ENCODE results near the gene HTR1B.

DNA sequence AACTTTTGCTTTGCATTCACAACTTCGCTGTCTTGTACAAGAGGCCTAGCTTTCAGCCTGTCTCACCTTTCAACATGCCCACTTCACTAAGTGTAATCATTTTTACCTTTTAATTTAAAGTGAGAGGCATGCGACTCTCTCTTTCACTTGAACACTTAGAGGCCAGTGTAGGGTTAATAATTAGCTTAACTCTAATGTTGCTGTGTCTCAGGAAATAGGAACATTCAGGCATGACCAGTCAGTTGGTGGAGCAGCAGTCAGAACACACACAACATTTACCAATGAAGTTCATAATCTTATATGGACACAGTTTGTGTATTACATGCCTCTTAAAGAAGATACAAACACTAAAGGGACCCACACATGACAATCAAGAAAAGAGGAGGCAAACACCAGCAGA, 47.6 kb downstream of the HTR1B start:
- TF ChIP-seq RAD21 (IDR thresholded peaks at IDR 0.05; ENCODE audit: low read depth) (no peak), FOXM1 (IDR thresholded peaks at IDR 0.05; ENCODE audit: borderline replicate concordance, low read depth) (no peak), EP300 (IDR thresholded peaks at IDR 0.05; ENCODE audit: borderline replicate concordance) (no peak), REST (IDR thresholded peaks at IDR 0.05; ENCODE audit: low read depth) (no peak), MAX (IDR thresholded peaks at IDR 0.05) (no peak), TAF1 (IDR thresholded peaks at IDR 0.05; ENCODE audit: low read depth) (no peak)
